ENCODE data around the gene MGMT.
"Not testable (repeated sequence)": the region's sequence is repeated elsewhere in the genome, so short reads cannot be mapped to it uniquely, and the experiment has no call there.

MGMT gene
- total RNA-seq = 6.9 to 26.8 (median 16.9) reads per million in 18 experiments

GRCh38 chr10:129466703-129467358, at the start of gene MGMT:
MGMT (plus strand) TSS chr10:129467241.
- DNase-seq = peak; percentile 91 to 97

- no peak for DNase-seq
These were observed 49.2 kb upstream of the MGMT start for GRCh38 chr10:129417870-129418269.

- no peak for DNase-seq
These were observed 48.4 kb upstream of the MGMT start for GRCh38 chr10:129418496-129419225.

- DNase-seq = no peak
These were observed 47.6 kb upstream of the MGMT start for GRCh38 chr10:129419397-129419796.

GRCh38 chr10:129421399-129422010, 45.5 kb upstream of the MGMT start:
- no peak for DNase-seq

- DNase-seq = no peak
These were observed 42.1 kb upstream of the MGMT start for GRCh38 chr10:129424978-129425377.

- DNase-seq = peak; percentile 3 to 27
These were observed 40.4 kb upstream of the MGMT start for GRCh38 chr10:129426606-129427005.

GRCh38 chr10:129433266-129433665, 33.8 kb upstream of the MGMT start:
- no peak for DNase-seq

GRCh38 chr10:129435724-129436123, 31.3 kb upstream of the MGMT start:
- not testable (repeated sequence) for DNase-seq

GRCh38 chr10:129438024-129438423, 29.0 kb upstream of the MGMT start:
- DNase-seq = no peak

- no peak for DNase-seq
These were observed 26.8 kb upstream of the MGMT start for GRCh38 chr10:129440247-129440646.

- no peak for DNase-seq
These were observed 26.2 kb upstream of the MGMT start for GRCh38 chr10:129440722-129441316.

GRCh38 chr10:129441372-129442009, 25.6 kb upstream of the MGMT start:
- no peak for DNase-seq

- no peak for DNase-seq
These were observed 24.2 kb upstream of the MGMT start for GRCh38 chr10:129442866-129443265.

GRCh38 chr10:129444359-129444758, 22.7 kb upstream of the MGMT start:
- DNase-seq = no peak

GRCh38 chr10:129445436-129446182, 21.4 kb upstream of the MGMT start:
- no peak for DNase-seq

GRCh38 chr10:129446183-129446581, 20.9 kb upstream of the MGMT start:
- DNase-seq = no peak

- no peak for DNase-seq
These were observed 19.6 kb upstream of the MGMT start for GRCh38 chr10:129447486-129447885.

- DNase-seq = no peak
These were observed 19.0 kb upstream of the MGMT start for GRCh38 chr10:129448086-129448485.

GRCh38 chr10:129448539-129448938, 18.5 kb upstream of the MGMT start:
- DNase-seq = no peak

GRCh38 chr10:129449893-129450292, 17.1 kb upstream of the MGMT start:
- DNase-seq = no peak

- no peak for DNase-seq
These were observed 16.6 kb upstream of the MGMT start for GRCh38 chr10:129450391-129450790.

Data from inflammatory macrophage (primary cell).